Muscle of back (tissue), 11 donors: Measurements from ENCODE around the gene HMG20B. TPM values are rescaled to one million over a fixed set of nuclear protein-coding genes. Genes with fewer than 3 reads are reported as not detected.

Experiments
- DNase-seq, 3 donors: peaks; one replicate each; pipeline versions ENCODE4 v3.0.0 to v3.0.0-alpha.2; 2013
- polyA plus RNA-seq, 10 donors: library from polyadenylated mRNA; unstranded; fragments of 120-200 nt; gene quantifications; one replicate each; pipeline ENCODE4 v1.2.1, GENCODE V29; 2013; ENCODE audit not compliant: insufficient read length in 10 of 10

Gene HMG20B
- polyA plus RNA-seq, 10 donors = 28.2 to 43.6 (median 34.7) TPM

GRCh38 chr19:3535981-3536380 is 36.8 kb upstream of the HMG20B start:
- no peak for DNase-seq

- DNase-seq = no peak
Measured at GRCh38 chr19:3536429-3537100, 36.2 kb upstream of the HMG20B start.

- DNase-seq = no peak
Measured at GRCh38 chr19:3537101-3537437, 35.7 kb upstream of the HMG20B start.

- no peak for DNase-seq
Measured at GRCh38 chr19:3537438-3538240, 35.1 kb upstream of the HMG20B start.

GRCh38 chr19:3538258-3538929 is 34.4 kb upstream of the HMG20B start:
- no peak for DNase-seq

GRCh38 chr19:3538965-3539755 is 33.6 kb upstream of the HMG20B start, which contains the start of gene TEKTIP1:
Gene TEKTIP1, plus strand, starts transcription at chr19:3539174. Its CDS starts 4 bp downstream, at chr19:3539178.
- DNase-seq = no peak

GRCh38 chr19:3539756-3540118 is 33.0 kb upstream of the HMG20B start:
- DNase-seq = no peak

GRCh38 chr19:3543150-3544057 is 29.3 kb upstream of the HMG20B start:
- no peak for DNase-seq

- no peak for DNase-seq
Measured at GRCh38 chr19:3544058-3544376, 28.7 kb upstream of the HMG20B start.

- peak in 2 of 3 donors; percentile 47 to 60 for DNase-seq
Measured at GRCh38 chr19:3544742-3545668, 27.7 kb upstream of the HMG20B start.

- DNase-seq = no peak
Measured at GRCh38 chr19:3545669-3546034, 27.1 kb upstream of the HMG20B start.

GRCh38 chr19:3546119-3546518 is 26.6 kb upstream of the HMG20B start:
- DNase-seq = no peak

GRCh38 chr19:3547301-3547731 is 25.4 kb upstream of the HMG20B start:
- no peak for DNase-seq

- no peak for DNase-seq
Measured at GRCh38 chr19:3547767-3548282, 24.9 kb upstream of the HMG20B start.

- no peak for DNase-seq
Measured at GRCh38 chr19:3548606-3549005, 24.1 kb upstream of the HMG20B start.

- no peak for DNase-seq
Measured at GRCh38 chr19:3549816-3550215, 22.9 kb upstream of the HMG20B start.

GRCh38 chr19:3550947-3551791 is 21.6 kb upstream of the HMG20B start:
- no peak for DNase-seq

GRCh38 chr19:3551792-3552095 is 21.0 kb upstream of the HMG20B start:
- no peak for DNase-seq
